Measurements from ENCODE around the gene PI3.

DNA sequence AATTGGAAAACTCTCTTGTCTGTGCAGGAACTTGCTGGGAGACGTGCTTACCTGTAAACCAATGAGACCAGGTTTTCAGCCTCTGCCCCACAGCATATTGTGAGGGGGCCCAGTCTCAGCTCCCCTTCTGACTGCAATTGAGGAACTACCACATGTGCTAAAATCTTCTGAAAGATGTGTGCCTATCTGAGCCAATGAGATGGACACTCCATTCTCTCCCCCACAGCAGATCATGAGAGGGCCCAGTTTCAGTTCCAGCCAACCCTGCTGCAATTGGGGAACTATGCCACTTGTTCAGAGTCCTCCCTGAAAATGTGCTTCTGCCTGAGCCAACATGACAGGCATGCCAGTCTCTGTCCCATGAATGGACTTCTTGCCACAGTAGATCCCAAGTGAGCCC, 20.9 kb upstream of the PI3 start:
- TF ChIP-seq, protein P1, sequence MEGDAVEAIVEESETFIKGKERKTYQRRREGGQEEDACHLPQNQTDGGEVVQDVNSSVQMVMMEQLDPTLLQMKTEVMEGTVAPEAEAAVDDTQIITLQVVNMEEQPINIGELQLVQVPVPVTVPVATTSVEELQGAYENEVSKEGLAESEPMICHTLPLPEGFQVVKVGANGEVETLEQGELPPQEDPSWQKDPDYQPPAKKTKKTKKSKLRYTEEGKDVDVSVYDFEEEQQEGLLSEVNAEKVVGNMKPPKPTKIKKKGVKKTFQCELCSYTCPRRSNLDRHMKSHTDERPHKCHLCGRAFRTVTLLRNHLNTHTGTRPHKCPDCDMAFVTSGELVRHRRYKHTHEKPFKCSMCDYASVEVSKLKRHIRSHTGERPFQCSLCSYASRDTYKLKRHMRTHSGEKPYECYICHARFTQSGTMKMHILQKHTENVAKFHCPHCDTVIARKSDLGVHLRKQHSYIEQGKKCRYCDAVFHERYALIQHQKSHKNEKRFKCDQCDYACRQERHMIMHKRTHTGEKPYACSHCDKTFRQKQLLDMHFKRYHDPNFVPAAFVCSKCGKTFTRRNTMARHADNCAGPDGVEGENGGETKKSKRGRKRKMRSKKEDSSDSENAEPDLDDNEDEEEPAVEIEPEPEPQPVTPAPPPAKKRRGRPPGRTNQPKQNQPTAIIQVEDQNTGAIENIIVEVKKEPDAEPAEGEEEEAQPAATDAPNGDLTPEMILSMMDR (IDR thresholded peaks at IDR 0.05; ENCODE audit: low read length) = no peak
- no peak for TF ChIP-seq EZH2 (IDR thresholded peaks at IDR 0.05; ENCODE audit: borderline replicate concordance, low read length)

Measured in OCI-LY1 (cell line).